ENCODE results near the gene CDH23. TPM values are rescaled to one million over a fixed set of nuclear protein-coding genes. Genes with fewer than 3 reads are reported as not detected.

Gene CDH23
- total and polyA plus RNA-seq, 2 donors (not counting 1 experiment from before 2014, with no cell fraction given): 0.01 to 0.17 TPM

DNA sequence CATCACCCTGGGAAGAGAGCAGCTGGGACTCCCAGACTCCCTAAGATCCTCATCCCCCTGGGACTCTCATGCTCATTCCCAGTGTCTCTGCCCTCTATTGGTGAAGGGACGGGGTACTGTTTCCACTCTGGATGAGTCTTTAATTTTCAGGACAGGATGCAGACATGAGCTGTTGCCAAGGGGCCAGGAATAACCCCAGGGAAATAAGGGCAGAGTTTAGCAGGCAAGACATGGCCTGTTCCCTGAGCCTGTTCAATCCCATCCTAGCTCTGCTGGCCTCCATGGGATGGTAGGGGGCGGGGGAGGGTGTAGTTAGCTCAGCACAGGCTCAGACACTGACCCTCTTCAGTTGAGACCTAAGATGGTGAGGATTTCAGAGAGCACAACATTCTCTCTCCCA lies 308.9 kb downstream of the CDH23 start:
- H3K36me3 ChIP-seq (ENCODE audit: control insufficient read depth, insufficient read depth, low read length): no peaks in the 10 kb centered on the region
- H4K20me1 ChIP-seq (ENCODE audit: control insufficient read depth, extremely low read depth, insufficient read depth, low read length): no peaks in the 10 kb centered on the region
- no peak overlapping the region for H3K27ac ChIP-seq (ENCODE audit: insufficient read depth, low read length)
- H3K27me3 ChIP-seq (ENCODE audit: control insufficient read depth, insufficient read depth, low read length): peaks cover 12% of the 10 kb centered on the region
- no peak overlapping the region for H2AFZ ChIP-seq (ENCODE audit: low read length)
- H3K4me2 ChIP-seq (ENCODE audit: extremely low read depth, insufficient read depth, low read length): no peak overlapping the region
- DNase-seq (ENCODE audit: low read depth in 2 of 2): no peak
- H3K79me2 ChIP-seq (ENCODE audit: control insufficient read depth, insufficient read depth, low read length): no peaks in the 10 kb centered on the region
- no peak overlapping the region for H3K9ac ChIP-seq (ENCODE audit: insufficient read depth, low read length)
- no peaks in the 10 kb centered on the region for H3K4me1 ChIP-seq (ENCODE audit: control insufficient read depth, extremely low read depth, insufficient read depth, low read length)
- TF ChIP-seq EZH2 (IDR thresholded peaks at IDR 0.05; ENCODE audit: low read length, missing control alignments): no peak
- TF ChIP-seq, protein P1, sequence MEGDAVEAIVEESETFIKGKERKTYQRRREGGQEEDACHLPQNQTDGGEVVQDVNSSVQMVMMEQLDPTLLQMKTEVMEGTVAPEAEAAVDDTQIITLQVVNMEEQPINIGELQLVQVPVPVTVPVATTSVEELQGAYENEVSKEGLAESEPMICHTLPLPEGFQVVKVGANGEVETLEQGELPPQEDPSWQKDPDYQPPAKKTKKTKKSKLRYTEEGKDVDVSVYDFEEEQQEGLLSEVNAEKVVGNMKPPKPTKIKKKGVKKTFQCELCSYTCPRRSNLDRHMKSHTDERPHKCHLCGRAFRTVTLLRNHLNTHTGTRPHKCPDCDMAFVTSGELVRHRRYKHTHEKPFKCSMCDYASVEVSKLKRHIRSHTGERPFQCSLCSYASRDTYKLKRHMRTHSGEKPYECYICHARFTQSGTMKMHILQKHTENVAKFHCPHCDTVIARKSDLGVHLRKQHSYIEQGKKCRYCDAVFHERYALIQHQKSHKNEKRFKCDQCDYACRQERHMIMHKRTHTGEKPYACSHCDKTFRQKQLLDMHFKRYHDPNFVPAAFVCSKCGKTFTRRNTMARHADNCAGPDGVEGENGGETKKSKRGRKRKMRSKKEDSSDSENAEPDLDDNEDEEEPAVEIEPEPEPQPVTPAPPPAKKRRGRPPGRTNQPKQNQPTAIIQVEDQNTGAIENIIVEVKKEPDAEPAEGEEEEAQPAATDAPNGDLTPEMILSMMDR (conservative IDR thresholded peaks at IDR 0.05 in 1 of 2, IDR thresholded peaks at IDR 0.05 in 1 of 2; ENCODE audit: low read depth in 1 of 2, low read length in 2 of 2): peak in 1 of 2 donors; percentile 2
- H3K9me3 ChIP-seq (ENCODE audit: control insufficient read depth, insufficient read depth, low read depth, low read length): no peaks in the 10 kb centered on the region
- no peak overlapping the region for H3K4me3 ChIP-seq (replicated peaks in 1 of 4; ENCODE audit: control extremely low read depth in 1 of 4, insufficient read depth in 1 of 4, low read depth in 3 of 4, low read length in 4 of 4)

DNA sequence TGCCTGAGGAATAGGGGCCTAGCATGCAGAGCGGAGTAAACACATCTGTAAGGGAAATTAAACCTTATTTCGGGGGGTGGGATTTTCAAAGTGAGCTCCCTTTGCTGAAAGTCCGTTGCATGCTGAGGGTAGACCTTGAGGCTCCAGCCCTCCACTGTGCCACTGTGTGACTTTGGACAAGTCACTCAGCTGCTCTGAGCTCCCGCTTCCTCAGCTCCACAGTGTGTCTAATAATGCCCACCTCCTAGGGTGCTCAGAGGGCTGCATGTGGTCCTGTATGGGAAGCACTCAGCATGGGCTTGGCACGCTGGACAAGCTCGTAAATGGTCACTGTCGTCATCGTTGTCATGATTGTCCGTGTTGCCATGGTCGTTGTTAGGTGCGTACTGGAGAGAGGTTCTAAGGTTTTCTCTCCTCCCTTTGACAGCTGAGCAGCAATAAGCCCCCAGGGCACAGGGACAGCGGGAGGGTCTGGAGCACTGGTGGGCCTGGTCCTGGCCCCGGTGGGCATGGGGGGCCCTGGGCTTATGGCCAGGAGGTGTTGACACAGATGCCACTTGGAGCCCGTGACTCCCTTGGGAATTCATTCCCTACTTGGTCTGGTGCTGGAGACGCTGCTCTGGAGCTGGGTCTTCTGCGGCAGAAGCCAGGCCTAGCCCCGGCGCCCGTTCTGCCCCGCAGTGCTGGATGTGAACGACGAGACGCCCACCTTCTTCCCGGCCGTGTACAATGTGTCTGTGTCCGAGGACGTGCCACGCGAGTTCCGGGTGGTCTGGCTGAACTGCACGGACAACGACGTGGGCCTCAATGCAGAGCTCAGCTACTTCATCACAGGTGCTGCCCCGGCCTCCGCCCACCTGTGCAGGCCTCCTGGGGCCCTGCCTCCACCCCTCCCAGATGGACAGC lies 309.7 kb downstream of the CDH23 start:
- H2AFZ ChIP-seq (ENCODE audit: low read length): no peak overlapping the region
- no peak for DNase-seq (ENCODE audit: low read depth in 2 of 2)
- no peaks in the 10 kb centered on the region for H3K9me3 ChIP-seq (ENCODE audit: control insufficient read depth, insufficient read depth, low read depth, low read length)
- H3K79me2 ChIP-seq (ENCODE audit: control insufficient read depth, insufficient read depth, low read length): no peaks in the 10 kb centered on the region
- no peak overlapping the region for H3K4me3 ChIP-seq (replicated peaks in 1 of 4; ENCODE audit: control extremely low read depth in 1 of 4, insufficient read depth in 1 of 4, low read depth in 3 of 4, low read length in 4 of 4)
- no peak for TF ChIP-seq EZH2 (IDR thresholded peaks at IDR 0.05; ENCODE audit: low read length, missing control alignments)
- TF ChIP-seq, protein P1 (conservative IDR thresholded peaks at IDR 0.05 in 1 of 2, IDR thresholded peaks at IDR 0.05 in 1 of 2; ENCODE audit: low read depth in 1 of 2, low read length in 2 of 2): no peak
- H3K27me3 ChIP-seq (ENCODE audit: control insufficient read depth, insufficient read depth, low read length): peaks cover 12% of the 10 kb centered on the region
- no peaks in the 10 kb centered on the region for H3K4me1 ChIP-seq (ENCODE audit: control insufficient read depth, extremely low read depth, insufficient read depth, low read length)
- H3K36me3 ChIP-seq (ENCODE audit: control insufficient read depth, insufficient read depth, low read length): no peaks in the 10 kb centered on the region
- no peaks in the 10 kb centered on the region for H4K20me1 ChIP-seq (ENCODE audit: control insufficient read depth, extremely low read depth, insufficient read depth, low read length)
- H3K9ac ChIP-seq (ENCODE audit: insufficient read depth, low read length): no peak overlapping the region
- no peak overlapping the region for H3K4me2 ChIP-seq (ENCODE audit: extremely low read depth, insufficient read depth, low read length)
- H3K27ac ChIP-seq (ENCODE audit: insufficient read depth, low read length): no peak overlapping the region

DNA sequence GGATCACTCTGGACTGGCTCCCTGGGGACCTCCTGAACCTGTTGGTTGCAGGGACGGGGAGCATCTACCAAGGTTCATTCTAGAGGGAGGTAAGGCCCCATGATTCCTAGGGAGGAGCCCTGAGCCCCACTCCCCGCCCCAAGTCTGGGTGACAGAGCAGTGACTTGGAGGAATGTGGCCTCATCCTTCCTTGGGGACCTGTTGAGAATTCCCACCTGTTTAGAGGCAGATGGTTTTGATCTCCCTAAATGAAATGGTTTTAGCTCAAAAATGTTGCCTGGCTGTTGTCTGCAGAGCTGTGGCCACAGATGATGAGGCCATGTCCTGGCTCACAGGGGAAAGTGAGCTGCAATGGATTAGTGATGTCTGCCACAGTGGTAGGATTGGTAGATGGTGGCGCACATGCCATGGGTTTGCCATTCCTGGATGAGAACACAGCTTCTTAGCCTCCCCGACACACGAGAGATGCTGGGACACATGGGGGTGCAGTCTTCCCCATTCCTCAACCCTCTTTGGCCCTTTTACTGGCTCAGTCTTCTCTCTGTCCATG lies 310.6 kb downstream of the CDH23 start:
- no peak overlapping the region for H3K27ac ChIP-seq (ENCODE audit: insufficient read depth, low read length)
- H3K4me3 ChIP-seq (replicated peaks in 1 of 4; ENCODE audit: control extremely low read depth in 1 of 4, insufficient read depth in 1 of 4, low read depth in 3 of 4, low read length in 4 of 4): no peak overlapping the region
- H3K36me3 ChIP-seq (ENCODE audit: control insufficient read depth, insufficient read depth, low read length): no peaks in the 10 kb centered on the region
- no peaks in the 10 kb centered on the region for H3K9me3 ChIP-seq (ENCODE audit: control insufficient read depth, insufficient read depth, low read depth, low read length)
- H2AFZ ChIP-seq (ENCODE audit: low read length): no peak overlapping the region
- TF ChIP-seq EZH2 (IDR thresholded peaks at IDR 0.05; ENCODE audit: low read length, missing control alignments): no peak
- TF ChIP-seq, protein P1 (conservative IDR thresholded peaks at IDR 0.05 in 1 of 2, IDR thresholded peaks at IDR 0.05 in 1 of 2; ENCODE audit: low read depth in 1 of 2, low read length in 2 of 2): no peak
- no peak overlapping the region for H3K9ac ChIP-seq (ENCODE audit: insufficient read depth, low read length)
- DNase-seq (ENCODE audit: low read depth in 2 of 2): no peak
- H3K79me2 ChIP-seq (ENCODE audit: control insufficient read depth, insufficient read depth, low read length): no peaks in the 10 kb centered on the region
- H3K27me3 ChIP-seq (ENCODE audit: control insufficient read depth, insufficient read depth, low read length): peaks cover 12% of the 10 kb centered on the region
- no peaks in the 10 kb centered on the region for H3K4me1 ChIP-seq (ENCODE audit: control insufficient read depth, extremely low read depth, insufficient read depth, low read length)
- H3K4me2 ChIP-seq (ENCODE audit: extremely low read depth, insufficient read depth, low read length): no peak overlapping the region
- no peaks in the 10 kb centered on the region for H4K20me1 ChIP-seq (ENCODE audit: control insufficient read depth, extremely low read depth, insufficient read depth, low read length)

Data from fibroblast of lung (primary cell).